Body of pancreas (tissue), 4 donors: ENCODE results near the gene ST3GAL4.

Experiments used
- CTCF ChIP-seq, 7 experiments: fragments of 450-650 bp in 4 of 7; fragments of 200-600 bp in 3 of 7; sonication (generic) in 3 of 7; IDR thresholded peaks; one replicate each; pipeline ENCODE4 v1.5.1; 2016 to 2019; ENCODE audit warnings: antibody characterized with exemption in 7 of 7
- POLR2A ChIP-seq, 3 donors: fragments of 450-650 bp; IDR thresholded peaks; one replicate each; pipeline ENCODE4 v1.6.1; 2016; ENCODE audit warnings: antibody characterized with exemption in 3 of 3, mild to moderate bottlenecking in 2 of 3

GRCh38 chr11:126336671-126337101, 18.8 kb upstream of the ST3GAL4 start:
- TF ChIP-seq CTCF (IDR thresholded peaks at IDR 0.05) (no peak), POLR2A (IDR thresholded peaks at IDR 0.05) (no peak)
